ENCODE data around the gene TSPAN18. TPM values are rescaled to one million over a fixed set of nuclear protein-coding genes. Genes with fewer than 3 reads are reported as not detected.

The TSPAN18 gene
- total RNA-seq, 4 donors from 2014 or later = 2.2 to 18.1 (median 3.4) TPM

- DNase-seq (ENCODE audit: low spot score) (peak; percentile 65), ATAC-seq (ENCODE audit: low FRiP score) (peak; percentile 2)
- TF ChIP-seq CTCF (IDR thresholded peaks at IDR 0.05) = no peak
These were observed 219.5 kb downstream of the TSPAN18 start for GRCh38 chr11:44946263-44946662.

- ATAC-seq (ENCODE audit: low FRiP score) (no peak), DNase-seq (ENCODE audit: low spot score) (no peak)
- no peak for TF ChIP-seq CTCF (IDR thresholded peaks at IDR 0.05)
These were observed 220.4 kb downstream of the TSPAN18 start for GRCh38 chr11:44947114-44947513.

- DNase-seq (ENCODE audit: low spot score) (no peak), ATAC-seq (ENCODE audit: low FRiP score) (no peak)
- no peak for TF ChIP-seq CTCF (IDR thresholded peaks at IDR 0.05)
These were observed 221.4 kb downstream of the TSPAN18 start for GRCh38 chr11:44948155-44948554.

DNA sequence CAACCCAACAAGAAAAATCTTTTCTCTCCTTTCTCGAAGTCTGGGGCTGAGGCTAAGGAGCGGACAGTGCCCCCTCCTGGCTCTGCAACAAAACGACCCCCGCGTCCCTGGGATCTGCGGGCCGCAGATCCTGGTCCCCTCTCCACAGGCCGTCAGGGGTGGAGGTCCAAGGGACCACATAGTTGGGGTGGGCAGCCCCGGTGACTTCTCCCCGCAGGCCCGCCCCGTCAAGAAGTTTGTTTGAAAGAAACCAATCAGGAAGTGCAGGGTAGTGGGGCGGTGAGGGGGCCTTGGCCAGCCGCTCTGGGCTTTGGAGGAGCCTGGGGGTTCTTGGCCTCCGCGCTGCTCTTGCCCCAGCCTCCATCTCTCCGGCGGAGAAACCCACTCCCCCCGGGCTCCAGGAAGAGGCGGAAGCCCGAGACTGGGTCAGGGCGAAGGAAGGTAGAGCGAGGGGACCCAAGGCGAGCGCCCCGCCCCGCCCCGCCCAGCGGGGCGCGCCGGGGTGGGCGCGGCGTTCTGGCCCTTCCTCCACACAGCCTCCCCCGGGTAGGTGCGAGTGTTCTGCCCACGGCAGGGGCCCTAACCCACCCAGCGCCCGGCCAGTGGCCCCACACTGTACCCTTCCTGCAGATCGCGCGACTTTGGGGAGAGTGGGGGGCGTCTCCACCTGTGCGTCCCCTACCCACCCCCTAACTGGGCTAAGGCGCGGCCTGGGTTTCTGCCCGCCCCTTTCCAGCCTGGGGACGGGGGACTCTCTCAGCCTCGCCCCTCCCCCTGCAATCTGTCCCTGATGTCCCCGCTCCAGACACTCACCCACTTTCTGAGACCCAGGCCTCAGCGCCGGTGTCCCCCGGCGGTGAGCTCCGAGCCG, 222.6 kb downstream of the TSPAN18 start:
- DNase-seq (ENCODE audit: low spot score) = no peak
- peak; percentile 30 for ATAC-seq (ENCODE audit: low FRiP score)
- no peak for TF ChIP-seq CTCF (IDR thresholded peaks at IDR 0.05)

DNA sequence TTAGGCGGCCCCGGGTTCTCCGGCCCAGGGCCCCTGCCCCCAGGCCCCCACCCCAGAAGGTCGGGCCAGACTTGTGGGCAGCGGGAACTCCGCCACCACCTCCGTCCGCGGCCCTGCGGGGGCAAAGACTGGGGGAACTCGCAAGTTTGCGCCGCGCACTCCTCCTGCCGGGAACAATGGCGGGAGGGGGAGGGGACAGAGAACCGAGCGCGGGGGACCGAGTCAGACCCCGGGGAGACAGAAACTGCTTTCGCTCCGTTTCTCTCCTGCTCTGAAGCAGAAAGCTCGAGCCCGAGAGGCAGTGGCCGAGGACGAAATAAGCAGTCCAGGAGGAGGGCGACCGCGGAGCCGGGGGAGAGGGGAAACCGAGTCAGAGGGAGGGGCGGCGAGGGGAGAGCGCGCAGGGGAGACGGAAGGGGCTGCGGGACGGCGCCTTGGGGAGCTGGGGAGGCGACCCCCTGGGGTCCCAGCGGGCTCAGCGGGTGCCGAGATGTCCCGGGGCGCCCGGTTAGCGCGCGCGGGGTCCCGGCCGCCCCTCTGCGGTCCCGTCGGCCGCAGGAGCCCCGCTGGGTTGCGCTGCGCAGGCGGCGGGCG, 223.4 kb downstream of the TSPAN18 start:
- ATAC-seq (ENCODE audit: low FRiP score) (no peak), DNase-seq (ENCODE audit: low spot score) (no peak)
- no peak for TF ChIP-seq CTCF (IDR thresholded peaks at IDR 0.05)

- DNase-seq (ENCODE audit: low spot score) (no peak), ATAC-seq (ENCODE audit: low FRiP score) (peak; percentile 64)
- peak in 1 of 3 donors; percentile 27 for TF ChIP-seq CTCF (IDR thresholded peaks at IDR 0.05)
These were observed 224.1 kb downstream of the TSPAN18 start, which contains the start of gene TP53I11 for GRCh38 chr11:44950625-44951476. Gene TP53I11, minus strand, starts transcription at chr11:44950883. Its CDS starts 12,548 bp downstream, at chr11:44938335.

All from omental fat pad (tissue), 4 donors.